T47D (cell line): ENCODE data around the gene FOXE1.

Experiments
- DNase-seq, 2 experiments: peaks; one replicate each; pipeline versions ENCODE4 v3.0.0 to v3.0.0-alpha.2; 2011 to 2012; ENCODE audit warnings: low read depth in 1 of 2, low spot score in 1 of 2
- JUND ChIP-seq: IDR thresholded peaks from 2 replicates; pipeline ENCODE4 v1.6.1; 2012; ENCODE audit warnings: low read depth
- in situ Hi-C: cut with HindIII; loops from 2 replicates; pipeline ENCODE4 v1.10.0; 2016; ENCODE audit warnings: low sequenced_read_pairs, low pct_unique_long_range_greater_than_20kb

FOXE1 gene

GRCh38 chr9:97860451-97861147, 7.6 kb downstream of the FOXE1 start:
- no peak for DNase-seq
- in situ Hi-C loops: no loop called here
- TF ChIP-seq JUND: no peak

- in situ Hi-C loops: no loop called here
- DNase-seq: no peak
- no peak for TF ChIP-seq JUND
Observed at GRCh38 chr9:97861148-97861475, 8.1 kb downstream of the FOXE1 start.

GRCh38 chr9:97863314-97863713, 10.3 kb downstream of the FOXE1 start:
- TF ChIP-seq JUND: no peak

GRCh38 chr9:97864396-97864795, 11.4 kb downstream of the FOXE1 start:
- in situ Hi-C loops: no loop called here
- no peak for DNase-seq
- no peak for TF ChIP-seq JUND

More at GRCh38 chr9:97863314-97863713, 10.3 kb downstream of the FOXE1 start:
- in situ Hi-C loops: no loop called here
- no peak for DNase-seq

- no peak for TF ChIP-seq JUND
- in situ Hi-C loops: no loop called here
- no peak for DNase-seq
Observed at GRCh38 chr9:97866300-97866699, 13.3 kb downstream of the FOXE1 start.

GRCh38 chr9:97866848-97867247, 13.8 kb downstream of the FOXE1 start:
- in situ Hi-C loops: no loop called here
- no peak for DNase-seq
- no peak for TF ChIP-seq JUND

- TF ChIP-seq JUND: no peak
- DNase-seq: no peak
- in situ Hi-C loops: no loop called here
Observed at GRCh38 chr9:97868859-97869258, 15.8 kb downstream of the FOXE1 start.

- DNase-seq: no peak
- no peak for TF ChIP-seq JUND
- in situ Hi-C loops: no loop called here
Observed at GRCh38 chr9:97873425-97873824, 20.4 kb downstream of the FOXE1 start.

GRCh38 chr9:97873882-97874281, 20.9 kb downstream of the FOXE1 start:
- no peak for DNase-seq
- TF ChIP-seq JUND: no peak
- in situ Hi-C loops: no loop called here

GRCh38 chr9:97874624-97875023, 21.6 kb downstream of the FOXE1 start:
- in situ Hi-C loops: no loop called here
- DNase-seq: no peak
- TF ChIP-seq JUND: no peak

GRCh38 chr9:97875111-97875510, 22.1 kb downstream of the FOXE1 start:
- in situ Hi-C loops: no loop called here
- no peak for DNase-seq
- no peak for TF ChIP-seq JUND

GRCh38 chr9:97876061-97876460, 23.0 kb downstream of the FOXE1 start:
- TF ChIP-seq JUND: no peak
- DNase-seq: no peak
- in situ Hi-C loops: no loop called here

GRCh38 chr9:97880336-97880735, 27.3 kb downstream of the FOXE1 start:
- DNase-seq: no peak
- no peak for TF ChIP-seq JUND
- in situ Hi-C loops: no loop called here
